SK-N-SH treated with all-trans-retinoic acid at 6 μM for 48 hours (cell line): ENCODE results near the gene FFAR2.

ENCODE experiments used
- ATAC-seq: fragments of 200-7000 bp; cut with Tn5 transposase; 3 replicates; pipeline ENCODE4 v1.9.1; 2020; ENCODE audit warnings: mild to moderate bottlenecking, moderate library complexity
- ARNTL ChIP-seq: fragments of 450-650 bp; formaldehyde crosslinking; IDR thresholded peaks from 2 replicates; pipeline ENCODE4 v1.5.0; 2020; ENCODE audit warnings: low read depth, mild to moderate bottlenecking, moderate library complexity, borderline replicate concordance
- BACH2 ChIP-seq: fragments of 250-450 bp; sonication (Bioruptor Pico); IDR thresholded peaks from 2 replicates; pipeline ENCODE4 v1.9.0; 2021; ENCODE audit warnings: mild to moderate bottlenecking, borderline replicate concordance
- CSDC2 ChIP-seq: fragments of 250-450 bp; sonication (Bioruptor Pico); IDR thresholded peaks from 2 replicates; pipeline ENCODE4 v1.5.0; 2020; ENCODE audit warnings: mild to moderate bottlenecking, moderate library complexity
- ESRRG ChIP-seq: fragments of 250-450 bp; sonication (Bioruptor Pico); IDR thresholded peaks from 2 replicates; pipeline ENCODE4 v1.6.1; 2021; ENCODE audit warnings: mild to moderate bottlenecking
- GLIS3 ChIP-seq: fragments of 250-450 bp; sonication (Bioruptor Pico); IDR thresholded peaks from 2 replicates; pipeline ENCODE4 v1.5.0; 2020; ENCODE audit warnings: mild to moderate bottlenecking, moderate library complexity
- ISL1 ChIP-seq: fragments of 250-450 bp; sonication (Bioruptor Pico); IDR thresholded peaks from 2 replicates; pipeline ENCODE4 v2.1.2; 2022; ENCODE audit warnings: mild to moderate bottlenecking, moderate library complexity
- OSR1 ChIP-seq: fragments of 250-450 bp; sonication (Bioruptor Pico); IDR thresholded peaks from 2 replicates; pipeline ENCODE4 v1.8.0; 2022; ENCODE audit warnings: moderate library complexity, mild to moderate bottlenecking, inconsistent platforms
- PPARA ChIP-seq: fragments of 250-450 bp; sonication (Bioruptor Pico); IDR thresholded peaks from 2 replicates; pipeline ENCODE4 v1.5.0; 2020; ENCODE audit warnings: mild to moderate bottlenecking, borderline replicate concordance
- RARB ChIP-seq: fragments of 250-450 bp; sonication (Bioruptor Pico); IDR thresholded peaks from 2 replicates; pipeline ENCODE4 v1.8.0; 2021; ENCODE audit warnings: mild to moderate bottlenecking, moderate library complexity
- TCF4 ChIP-seq: fragments of 250-450 bp; sonication (Bioruptor Pico); IDR thresholded peaks from 2 replicates; pipeline ENCODE4 v1.8.0; 2021; ENCODE audit warnings: mild to moderate bottlenecking, moderate library complexity, borderline replicate concordance
- TOX ChIP-seq: fragments of 250-450 bp; sonication (Bioruptor Pico); IDR thresholded peaks from 2 replicates; pipeline ENCODE4 v1.8.0; 2021; ENCODE audit warnings: mild to moderate bottlenecking, moderate library complexity, borderline replicate concordance
- TSHZ2 ChIP-seq: fragments of 250-450 bp; sonication (Bioruptor Pico); IDR thresholded peaks from 2 replicates; pipeline ENCODE4 v1.5.0; 2020; ENCODE audit warnings: mild to moderate bottlenecking, moderate library complexity
- ZC3H10 ChIP-seq: fragments of 250-450 bp; sonication (Bioruptor Pico); IDR thresholded peaks from 2 replicates; pipeline ENCODE4 v1.5.1; 2021; ENCODE audit warnings: mild to moderate bottlenecking, moderate library complexity
- ZFP30 ChIP-seq: fragments of 450-650 bp; formaldehyde crosslinking; IDR thresholded peaks from 2 replicates; pipeline ENCODE4 v1.5.0; 2022; ENCODE audit warnings: mild to moderate bottlenecking, moderate library complexity
- ZNF565 ChIP-seq: fragments of 450-650 bp; formaldehyde crosslinking; conservative IDR thresholded peaks from 2 replicates; pipeline ENCODE4 v1.5.0; 2020; ENCODE audit warnings: low read depth, mild to moderate bottlenecking, moderate library complexity
- ZNF8 ChIP-seq: fragments of 450-650 bp; formaldehyde crosslinking; IDR thresholded peaks from 2 replicates; pipeline ENCODE4 v1.5.0; 2020; ENCODE audit warnings: mild to moderate bottlenecking, moderate library complexity
- TF ChIP-seq, protein P1 (sequence below): fragments of 250-450 bp; sonication (Bioruptor Pico); IDR thresholded peaks from 2 replicates; pipeline ENCODE4 v1.8.0; 2021; ENCODE audit warnings: low read depth, mild to moderate bottlenecking, moderate library complexity, borderline replicate concordance
- TF ChIP-seq, protein P2 (sequence below): fragments of 250-450 bp; sonication (Bioruptor Pico); IDR thresholded peaks from 2 replicates; pipeline ENCODE4 v1.8.0; 2020; ENCODE audit warnings: mild to moderate bottlenecking, moderate library complexity, borderline replicate concordance
- TF ChIP-seq, protein P3 (sequence below): fragments of 250-450 bp; sonication (Bioruptor Pico); IDR thresholded peaks from 2 replicates; pipeline ENCODE4 v1.5.1; 2020; ENCODE audit warnings: low read depth, mild to moderate bottlenecking, moderate library complexity
- TF ChIP-seq, protein P4 (sequence below): fragments of 250-450 bp; sonication (Bioruptor Pico); IDR thresholded peaks from 2 replicates; pipeline ENCODE4 v1.5.1; 2021; ENCODE audit warnings: mild to moderate bottlenecking, moderate library complexity

The FFAR2 gene

GRCh38 chr19:35430409-35431144 lies 17.5 kb upstream of the FFAR2 start:
- no peak for TF ChIP-seq TSHZ2
- TF ChIP-seq ZNF565 (CRISPR knock-in tag): no peak
- TF ChIP-seq, protein P1, sequence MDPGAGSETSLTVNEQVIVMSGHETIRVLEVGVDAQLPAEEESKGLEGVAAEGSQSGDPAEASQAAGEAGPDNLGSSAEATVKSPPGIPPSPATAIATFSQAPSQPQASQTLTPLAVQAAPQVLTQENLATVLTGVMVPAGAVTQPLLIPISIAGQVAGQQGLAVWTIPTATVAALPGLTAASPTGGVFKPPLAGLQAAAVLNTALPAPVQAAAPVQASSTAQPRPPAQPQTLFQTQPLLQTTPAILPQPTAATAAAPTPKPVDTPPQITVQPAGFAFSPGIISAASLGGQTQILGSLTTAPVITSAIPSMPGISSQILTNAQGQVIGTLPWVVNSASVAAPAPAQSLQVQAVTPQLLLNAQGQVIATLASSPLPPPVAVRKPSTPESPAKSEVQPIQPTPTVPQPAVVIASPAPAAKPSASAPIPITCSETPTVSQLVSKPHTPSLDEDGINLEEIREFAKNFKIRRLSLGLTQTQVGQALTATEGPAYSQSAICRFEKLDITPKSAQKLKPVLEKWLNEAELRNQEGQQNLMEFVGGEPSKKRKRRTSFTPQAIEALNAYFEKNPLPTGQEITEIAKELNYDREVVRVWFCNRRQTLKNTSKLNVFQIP (CRISPR knock-in tag): no peak
- TF ChIP-seq TOX: no peak
- TF ChIP-seq ISL1 (CRISPR knock-in tag): no peak
- no peak for TF ChIP-seq PPARA
- TF ChIP-seq BACH2 (CRISPR knock-in tag): no peak
- no peak for TF ChIP-seq CSDC2 (CRISPR knock-in tag)
- no peak for TF ChIP-seq ZFP30
- TF ChIP-seq, protein P2, sequence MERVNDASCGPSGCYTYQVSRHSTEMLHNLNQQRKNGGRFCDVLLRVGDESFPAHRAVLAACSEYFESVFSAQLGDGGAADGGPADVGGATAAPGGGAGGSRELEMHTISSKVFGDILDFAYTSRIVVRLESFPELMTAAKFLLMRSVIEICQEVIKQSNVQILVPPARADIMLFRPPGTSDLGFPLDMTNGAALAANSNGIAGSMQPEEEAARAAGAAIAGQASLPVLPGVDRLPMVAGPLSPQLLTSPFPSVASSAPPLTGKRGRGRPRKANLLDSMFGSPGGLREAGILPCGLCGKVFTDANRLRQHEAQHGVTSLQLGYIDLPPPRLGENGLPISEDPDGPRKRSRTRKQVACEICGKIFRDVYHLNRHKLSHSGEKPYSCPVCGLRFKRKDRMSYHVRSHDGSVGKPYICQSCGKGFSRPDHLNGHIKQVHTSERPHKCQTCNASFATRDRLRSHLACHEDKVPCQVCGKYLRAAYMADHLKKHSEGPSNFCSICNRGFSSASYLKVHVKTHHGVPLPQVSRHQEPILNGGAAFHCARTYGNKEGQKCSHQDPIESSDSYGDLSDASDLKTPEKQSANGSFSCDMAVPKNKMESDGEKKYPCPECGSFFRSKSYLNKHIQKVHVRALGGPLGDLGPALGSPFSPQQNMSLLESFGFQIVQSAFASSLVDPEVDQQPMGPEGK (CRISPR knock-in tag): no peak
- no peak for TF ChIP-seq TCF4 (CRISPR knock-in tag)
- TF ChIP-seq, protein P3, sequence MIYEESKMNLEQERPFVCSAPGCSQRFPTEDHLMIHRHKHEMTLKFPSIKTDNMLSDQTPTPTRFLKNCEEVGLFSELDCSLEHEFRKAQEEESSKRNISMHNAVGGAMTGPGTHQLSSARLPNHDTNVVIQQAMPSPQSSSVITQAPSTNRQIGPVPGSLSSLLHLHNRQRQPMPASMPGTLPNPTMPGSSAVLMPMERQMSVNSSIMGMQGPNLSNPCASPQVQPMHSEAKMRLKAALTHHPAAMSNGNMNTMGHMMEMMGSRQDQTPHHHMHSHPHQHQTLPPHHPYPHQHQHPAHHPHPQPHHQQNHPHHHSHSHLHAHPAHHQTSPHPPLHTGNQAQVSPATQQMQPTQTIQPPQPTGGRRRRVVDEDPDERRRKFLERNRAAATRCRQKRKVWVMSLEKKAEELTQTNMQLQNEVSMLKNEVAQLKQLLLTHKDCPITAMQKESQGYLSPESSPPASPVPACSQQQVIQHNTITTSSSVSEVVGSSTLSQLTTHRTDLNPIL (CRISPR knock-in tag): no peak
- no peak for TF ChIP-seq OSR1 (CRISPR knock-in tag)
- no peak for TF ChIP-seq GLIS3 (CRISPR knock-in tag)
- TF ChIP-seq ESRRG (CRISPR knock-in tag): no peak
- TF ChIP-seq ARNTL (CRISPR knock-in tag): no peak
- ATAC-seq: no peak

DNA sequence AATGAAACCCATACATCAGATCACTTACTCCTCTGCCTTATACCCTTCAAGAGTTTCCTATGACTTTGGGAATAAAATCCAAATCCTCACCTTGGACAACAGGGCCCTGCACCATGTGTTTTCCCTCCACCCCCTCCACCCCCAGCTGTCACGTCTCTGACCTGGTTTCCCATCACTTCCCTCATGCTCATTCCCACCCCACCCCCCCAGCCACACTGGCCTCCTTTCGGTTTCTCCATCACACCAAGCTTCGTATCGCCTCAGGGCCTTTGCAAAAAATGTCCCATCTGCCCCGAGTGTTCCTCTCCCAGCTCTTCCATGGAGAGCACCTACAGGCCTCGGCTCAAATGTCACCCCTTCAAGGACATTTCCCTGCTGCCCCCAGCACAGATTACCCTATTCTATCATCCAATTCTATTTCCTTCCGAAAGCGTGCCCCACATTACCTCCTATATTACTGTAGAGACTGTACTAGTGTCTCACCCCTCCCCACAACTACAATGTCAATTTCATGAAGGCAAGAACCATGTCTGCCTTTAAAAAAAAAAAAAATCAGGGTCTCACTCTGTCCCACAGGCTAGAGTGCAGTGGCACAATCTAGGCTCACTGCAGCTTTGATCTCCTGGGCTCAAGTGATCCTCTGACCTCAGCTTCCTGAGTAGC lies 16.8 kb upstream of the FFAR2 start:
- TF ChIP-seq CSDC2 (CRISPR knock-in tag) (no peak), TSHZ2 (no peak), ZNF8 (CRISPR knock-in tag) (no peak), ZC3H10 (no peak), ZNF565 (CRISPR knock-in tag) (no peak), RARB (no peak), ARNTL (CRISPR knock-in tag) (no peak), TCF4 (CRISPR knock-in tag) (no peak)
- TF ChIP-seq, protein P4, sequence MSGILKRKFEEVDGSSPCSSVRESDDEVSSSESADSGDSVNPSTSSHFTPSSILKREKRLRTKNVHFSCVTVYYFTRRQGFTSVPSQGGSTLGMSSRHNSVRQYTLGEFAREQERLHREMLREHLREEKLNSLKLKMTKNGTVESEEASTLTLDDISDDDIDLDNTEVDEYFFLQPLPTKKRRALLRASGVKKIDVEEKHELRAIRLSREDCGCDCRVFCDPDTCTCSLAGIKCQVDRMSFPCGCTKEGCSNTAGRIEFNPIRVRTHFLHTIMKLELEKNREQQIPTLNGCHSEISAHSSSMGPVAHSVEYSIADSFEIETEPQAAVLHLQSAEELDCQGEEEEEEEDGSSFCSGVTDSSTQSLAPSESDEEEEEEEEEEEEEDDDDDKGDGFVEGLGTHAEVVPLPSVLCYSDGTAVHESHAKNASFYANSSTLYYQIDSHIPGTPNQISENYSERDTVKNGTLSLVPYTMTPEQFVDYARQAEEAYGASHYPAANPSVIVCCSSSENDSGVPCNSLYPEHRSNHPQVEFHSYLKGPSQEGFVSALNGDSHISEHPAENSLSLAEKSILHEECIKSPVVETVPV (CRISPR knock-in tag): no peak
- ATAC-seq: no peak
